GM12878 (cell line): ENCODE data around the gene SPHK2.

Experiments used
- BCLAF1 ChIP-seq: fragments of 450-650 bp; IDR thresholded peaks from 2 replicates; pipeline ENCODE4 v1.6.1; 2017; ENCODE audit warnings: antibody characterized with exemption, mild to moderate bottlenecking, moderate library complexity
- CTCF ChIP-seq, 3 experiments: IDR thresholded peaks in 2 of 3; conservative IDR thresholded peaks in 1 of 3; 2 replicates each; pipeline ENCODE4 v1.5.1; 2011; ENCODE audit warnings: low read depth in 3 of 3, low read length in 3 of 3, mild to moderate bottlenecking in 3 of 3, control low read depth in 2 of 3, moderate library complexity in 2 of 3, inconsistent platforms in 1 of 3, mixed read lengths in 1 of 3; ENCODE audit not compliant: control insufficient read depth in 2 of 3, insufficient read depth in 1 of 3; ENCODE audit errors: extremely low read depth in 1 of 3
- EP300 ChIP-seq, 2 experiments: fragments of 150-350 bp in 1 of 2; IDR thresholded peaks; 2 replicates each; pipeline ENCODE4 v1.6.1; 2011 to 2012; ENCODE audit warnings: low read depth in 2 of 2, low read length in 2 of 2, borderline replicate concordance in 1 of 2, improper control_type of control experiment in 1 of 2, inconsistent platforms in 1 of 2; ENCODE audit not compliant: control insufficient read depth in 1 of 2
- MAX ChIP-seq: IDR thresholded peaks from 2 replicates; pipeline ENCODE4 v1.6.1; 2012; ENCODE audit warnings: low read depth, low read length, improper control_type of control experiment
- POLR2AphosphoS5 ChIP-seq: IDR thresholded peaks from 2 replicates; pipeline ENCODE4 v1.6.1; 2011; ENCODE audit warnings: mild to moderate bottlenecking, low read length, inconsistent platforms
- RUNX3 ChIP-seq: IDR thresholded peaks from 2 replicates; pipeline ENCODE4 v1.6.1; 2012; ENCODE audit warnings: low read length, inconsistent platforms
- STAT1 ChIP-seq: fragments of 450-650 bp; conservative IDR thresholded peaks from 2 replicates; pipeline ENCODE4 v1.6.1; 2014; ENCODE audit warnings: antibody characterized with exemption, mild to moderate bottlenecking
- TARDBP ChIP-seq: IDR thresholded peaks from 2 replicates; pipeline ENCODE4 v1.6.1; 2016; ENCODE audit warnings: borderline replicate concordance
- TCF12 ChIP-seq: IDR thresholded peaks from 2 replicates; pipeline ENCODE4 v1.6.1; 2011; ENCODE audit warnings: low read depth, mild to moderate bottlenecking, low read length
- YY1 ChIP-seq: IDR thresholded peaks from 2 replicates; pipeline ENCODE4 v1.6.1; 2011; ENCODE audit warnings: low read depth, mild to moderate bottlenecking, low read length
- ZBTB33 ChIP-seq: fragments of 450-650 bp; IDR thresholded peaks from 2 replicates; pipeline ENCODE4 v1.6.1; 2017; ENCODE audit warnings: mild to moderate bottlenecking
- ZBTB4 ChIP-seq: fragments of 450-650 bp; formaldehyde crosslinking; IDR thresholded peaks from 2 replicates; pipeline ENCODE4 v1.4.0; 2022; ENCODE audit warnings: mild to moderate bottlenecking, moderate library complexity
- ZNF622 ChIP-seq: fragments of 450-650 bp; IDR thresholded peaks from 2 replicates; pipeline ENCODE4 v1.6.1; 2017; ENCODE audit warnings: mild to moderate bottlenecking, inconsistent platforms
- ZSCAN29 ChIP-seq: fragments of 450-650 bp; IDR thresholded peaks from 2 replicates; pipeline ENCODE4 v1.6.1; 2017; ENCODE audit warnings: mild to moderate bottlenecking, moderate library complexity

GRCh38 chr19:48595171-48595570 lies 24.1 kb upstream of the SPHK2 start:
- TF ChIP-seq CTCF (IDR thresholded peaks at IDR 0.05 in 2 of 3, conservative IDR thresholded peaks at IDR 0.05 in 1 of 3; ENCODE audit: control insufficient read depth in 2 of 3, extremely low read depth in 1 of 3, insufficient read depth in 1 of 3, low read depth in 3 of 3, low read length in 3 of 3) (no peak), BCLAF1 (no peak), ZSCAN29 (no peak), TCF12 (no peak), ZNF622 (no peak), MAX (no peak), YY1 (no peak), POLR2AphosphoS5 (no peak), TARDBP (no peak), ZBTB33 (no peak), ZBTB4 (CRISPR knock-in tag) (no peak), STAT1 (no peak), EP300 (IDR thresholded peaks at IDR 0.05; ENCODE audit: borderline replicate concordance in 1 of 2, control insufficient read depth in 1 of 2, low read depth in 2 of 2, low read length in 2 of 2) (no peak), RUNX3 (no peak)
